Measurements from ENCODE around the gene BICC1.

BICC1 gene

DNA sequence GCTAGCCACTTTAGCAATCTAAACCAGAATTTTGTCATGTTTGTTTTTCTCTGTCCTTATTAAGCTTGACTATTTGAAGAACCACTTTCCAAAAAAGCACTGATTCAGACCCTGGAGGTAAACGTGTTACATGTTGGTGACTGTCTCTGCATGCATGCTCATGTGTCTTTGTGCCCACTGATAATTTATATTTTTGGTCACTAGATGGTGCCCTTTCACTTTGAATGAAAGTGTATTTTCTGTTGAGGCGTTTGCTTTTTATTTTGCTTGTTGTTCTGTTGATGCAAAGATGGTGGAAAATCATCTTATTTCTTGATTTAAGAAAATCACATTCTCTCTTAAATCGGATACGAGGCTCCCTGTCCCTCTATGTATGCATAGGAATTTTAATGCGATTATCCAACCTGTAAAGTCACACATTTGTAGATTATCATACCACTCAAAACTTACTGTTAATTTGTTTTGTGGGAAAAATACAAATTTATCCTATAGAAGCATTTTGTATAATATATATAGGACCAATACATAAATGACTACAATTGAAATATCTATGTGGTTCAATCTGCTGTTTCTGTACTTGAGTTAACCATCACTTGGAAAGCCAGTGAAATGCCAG, 269.3 kb downstream of the BICC1 start:
- H3K4me3 ChIP-seq (ENCODE audit: low read length): no peak overlapping the region
- peak; percentile 29 for DNase-seq (ENCODE audit: low read depth, low spot score)

DNA sequence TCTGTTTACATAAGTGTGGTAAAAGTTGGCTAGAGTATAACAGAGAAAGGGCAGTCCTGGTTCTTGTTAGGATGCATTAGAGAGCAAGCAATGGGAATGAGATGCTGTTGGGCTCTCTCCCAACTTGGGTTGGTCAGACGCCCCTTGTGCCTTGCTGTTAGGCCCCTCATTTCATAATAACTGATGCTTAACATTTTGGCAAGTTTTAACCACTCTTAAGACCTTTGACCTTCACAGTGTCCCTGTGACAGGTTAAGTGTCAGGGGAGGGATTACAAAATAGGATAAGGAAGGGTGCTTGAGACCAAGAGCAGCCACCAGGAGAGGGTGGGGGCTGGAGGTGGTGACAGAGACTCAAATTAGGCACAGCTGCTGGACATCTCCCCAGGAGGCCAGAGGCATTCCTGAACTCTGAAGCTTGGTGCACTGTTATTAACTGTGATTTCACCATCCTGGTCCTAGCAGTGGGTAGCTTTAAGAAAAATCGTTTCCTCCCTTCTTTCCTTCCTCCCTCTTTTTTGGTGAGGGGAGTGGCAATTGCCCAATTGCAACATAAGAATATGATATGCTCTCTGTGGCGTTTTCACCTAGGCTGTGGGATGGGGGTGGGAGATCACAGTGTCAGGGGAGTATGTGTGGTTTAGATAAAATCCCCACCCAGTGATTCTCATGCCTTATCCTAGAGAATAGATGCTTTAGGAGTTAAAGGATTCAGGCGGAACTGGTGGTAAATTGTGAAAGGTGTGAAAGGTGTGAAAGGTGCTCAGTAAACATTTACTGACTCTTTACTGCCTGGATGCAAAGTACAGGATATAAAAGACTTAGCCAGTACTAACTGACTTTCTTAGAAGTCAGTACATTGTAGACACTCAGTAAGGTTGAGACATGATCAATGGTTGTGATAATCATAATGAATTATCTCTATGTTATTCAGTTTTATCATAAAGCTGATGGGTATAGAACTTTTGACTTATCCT, 270.5 kb downstream of the BICC1 start:
- H3K4me3 ChIP-seq (ENCODE audit: low read length): no peak overlapping the region
- DNase-seq (ENCODE audit: low read depth, low spot score): no peak

DNA sequence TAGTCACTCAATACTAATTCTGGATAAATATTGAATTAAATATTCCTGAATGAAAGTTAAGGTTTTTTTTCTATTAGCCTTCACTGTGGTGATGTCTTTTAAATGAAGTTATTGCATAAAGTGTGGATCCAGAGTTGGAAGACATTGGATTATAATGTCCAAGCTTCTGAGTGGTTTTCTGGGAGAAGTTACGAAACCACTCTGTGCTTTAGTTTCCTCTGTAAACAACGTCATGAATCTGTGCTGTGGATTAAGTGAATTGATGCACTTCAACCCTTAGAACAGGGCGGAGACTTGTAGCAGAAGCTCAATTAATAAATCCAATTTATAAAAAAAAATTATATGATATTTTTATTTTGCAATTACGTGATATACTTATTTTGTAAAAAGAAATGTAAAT, 271.7 kb downstream of the BICC1 start:
- no peak for DNase-seq (ENCODE audit: low read depth, low spot score)
- H3K4me3 ChIP-seq (ENCODE audit: low read length): no peak overlapping the region

DNA sequence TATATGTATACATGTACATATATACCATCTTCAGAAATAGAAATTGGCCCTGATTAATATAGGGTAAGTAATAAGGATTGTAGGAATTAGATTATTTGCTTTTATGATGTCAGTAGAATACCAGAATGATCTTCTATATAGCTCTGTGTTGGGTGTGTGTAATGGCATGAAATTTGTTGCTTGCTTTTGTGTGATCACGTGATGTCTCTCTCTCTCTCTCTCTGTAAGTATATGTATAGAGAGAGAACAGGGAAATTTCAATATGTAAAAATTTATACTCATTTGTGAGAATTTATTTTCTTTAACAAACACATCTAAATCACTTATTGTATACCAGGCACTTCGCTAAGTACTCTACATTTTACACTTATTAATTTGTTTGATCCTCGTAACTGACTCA, 272.7 kb downstream of the BICC1 start:
- H3K4me3 ChIP-seq (ENCODE audit: low read length): no peak overlapping the region
- no peak for DNase-seq (ENCODE audit: low read depth, low spot score)

DNA sequence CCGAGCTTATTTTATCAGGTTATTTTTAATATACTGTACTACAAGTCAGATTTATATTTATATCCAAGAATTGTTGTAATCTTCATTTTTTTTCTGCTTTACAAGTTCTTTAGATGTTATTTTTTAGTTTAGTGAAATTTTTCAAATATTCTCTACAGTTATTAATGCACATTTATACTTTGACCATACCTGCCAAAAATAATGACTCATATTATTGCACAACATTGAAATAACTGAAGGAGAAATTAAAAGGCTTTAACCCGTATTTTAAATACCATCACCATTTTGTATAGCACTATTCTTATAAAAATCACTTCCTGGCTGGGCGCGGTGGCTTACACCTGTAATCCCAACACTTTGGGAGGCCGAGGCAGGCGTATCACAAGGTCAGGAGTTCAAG, 278.5 kb downstream of the BICC1 start:
- DNase-seq (ENCODE audit: low read depth, low spot score): no peak
- no peak overlapping the region for H3K4me3 ChIP-seq (ENCODE audit: low read length)

DNA sequence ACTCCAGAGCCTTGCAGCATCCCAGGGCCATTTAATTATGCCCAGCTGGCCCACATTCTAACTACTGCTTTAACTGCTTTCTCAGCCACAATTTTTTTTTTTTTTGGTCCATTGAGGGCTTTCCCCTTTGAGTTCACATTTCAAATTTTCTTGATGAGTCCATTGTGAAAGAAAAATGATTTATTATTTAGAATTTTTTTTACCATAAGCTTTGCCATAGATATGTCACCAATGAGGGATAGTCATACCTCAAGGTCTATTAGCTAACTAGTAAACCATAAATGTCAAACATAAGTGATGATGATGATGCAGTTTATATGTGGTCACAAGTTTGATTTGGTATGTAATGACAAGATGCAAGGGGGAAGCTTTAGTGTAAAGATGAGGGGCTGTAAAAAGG, 282.9 kb downstream of the BICC1 start:
- DNase-seq (ENCODE audit: low read depth, low spot score): no peak

DNA sequence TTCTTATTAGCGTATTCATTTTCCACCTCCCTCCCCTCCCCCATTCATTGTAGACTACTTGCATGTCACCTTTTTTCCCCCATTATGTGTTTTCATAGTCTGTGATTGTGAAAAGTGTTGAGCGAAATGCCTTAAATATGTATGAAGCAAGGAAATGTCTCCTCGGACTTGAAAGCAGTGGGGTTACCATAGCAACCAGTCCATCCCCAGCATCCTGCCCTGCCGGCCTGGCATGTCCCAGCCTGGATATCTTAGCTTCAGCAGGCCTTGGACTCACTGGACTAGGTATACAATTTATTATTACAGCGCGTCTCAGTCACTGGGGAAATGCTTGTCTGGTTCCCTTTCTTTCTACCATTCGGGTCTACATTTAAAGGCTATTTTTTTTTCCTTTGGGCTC, 283.6 kb downstream of the BICC1 start:
- no peak overlapping the region for H3K4me3 ChIP-seq (ENCODE audit: low read length)
- DNase-seq (ENCODE audit: low read depth, low spot score): no peak

More for the DNA sequence above, 282.9 kb downstream of the BICC1 start:
- H3K4me3 ChIP-seq (ENCODE audit: low read length): no peak overlapping the region

DNA sequence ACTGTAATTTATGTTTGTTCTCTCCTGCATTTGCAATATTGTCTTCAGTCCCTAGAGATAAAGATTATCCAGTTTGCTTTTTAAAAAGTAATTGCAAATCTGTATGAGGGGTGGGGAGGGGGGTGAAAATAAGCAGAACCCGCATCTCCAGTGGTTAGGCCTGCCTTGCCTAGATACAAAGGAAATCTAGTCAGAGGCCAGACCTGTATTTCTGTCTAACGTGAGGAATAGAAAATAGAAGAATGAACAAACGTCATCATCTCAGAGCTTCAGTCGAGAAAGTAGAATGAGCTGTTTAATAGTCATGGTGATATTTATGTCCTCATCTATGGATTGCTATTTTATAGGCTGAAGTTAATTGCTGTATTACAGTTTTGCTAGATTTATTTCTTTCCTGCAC, 284.2 kb downstream of the BICC1 start:
- DNase-seq (ENCODE audit: low read depth, low spot score): no peak
- H3K4me3 ChIP-seq (ENCODE audit: low read length): no peak overlapping the region

DNA sequence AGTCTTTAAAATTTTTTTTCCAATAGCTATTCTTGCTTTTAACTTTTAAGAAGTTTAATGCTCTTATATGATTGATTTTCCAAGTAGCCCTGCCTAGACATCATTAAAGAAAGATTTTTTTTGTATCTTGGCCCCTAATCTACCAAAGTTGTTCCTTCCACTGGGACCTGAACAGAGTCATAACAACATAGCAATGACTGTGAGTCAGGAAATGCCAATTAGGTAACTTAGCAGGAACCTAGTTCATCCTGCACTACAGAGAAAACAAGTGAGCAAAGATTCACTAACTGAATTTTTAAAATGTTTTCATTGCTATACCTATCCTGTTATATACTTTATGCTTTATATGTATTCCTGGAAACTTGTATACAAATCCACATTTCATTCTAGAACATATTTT, 284.7 kb downstream of the BICC1 start:
- no peak for DNase-seq (ENCODE audit: low read depth, low spot score)
- H3K4me3 ChIP-seq (ENCODE audit: low read length): no peak overlapping the region

DNA sequence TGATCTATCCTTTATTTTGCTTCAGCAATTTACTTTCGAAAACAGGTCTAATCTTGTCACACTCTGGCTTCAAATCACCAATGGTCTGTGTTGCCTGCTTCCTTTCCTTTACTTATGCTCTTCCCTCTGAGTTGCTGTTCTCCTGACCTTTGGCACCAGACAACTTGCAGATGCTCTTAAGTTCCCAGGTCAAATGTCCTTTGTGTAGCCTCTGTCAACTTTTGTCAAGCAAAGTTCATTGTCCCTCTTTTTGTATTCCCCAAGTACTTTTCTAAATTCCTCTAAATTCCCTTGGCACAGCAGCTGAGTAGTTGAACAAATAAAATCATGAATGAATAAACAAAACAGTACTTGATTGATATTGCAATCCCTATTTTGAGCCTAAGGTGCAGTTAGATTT, 289.4 kb downstream of the BICC1 start:
- no peak for DNase-seq (ENCODE audit: low read depth, low spot score)
- H3K4me3 ChIP-seq (ENCODE audit: low read length): no peak overlapping the region

DNA sequence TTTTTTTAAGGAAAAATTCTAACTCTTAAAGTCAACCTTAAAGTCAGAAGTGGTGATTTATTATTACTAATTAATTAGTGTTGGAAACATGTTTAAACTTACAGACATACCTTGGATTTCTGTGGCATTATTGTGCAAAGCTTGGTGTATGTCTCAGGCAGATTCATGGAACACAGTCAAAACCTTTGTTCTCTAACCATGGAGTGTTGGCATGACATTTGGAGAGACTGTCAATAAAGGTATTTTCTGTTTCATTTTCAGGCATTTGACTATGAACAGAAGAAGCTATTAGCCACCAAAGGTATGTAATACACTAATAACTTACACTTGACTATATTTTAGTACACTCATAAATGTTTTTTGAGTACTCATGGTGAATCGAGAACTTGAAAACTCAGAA, 293.7 kb downstream of the BICC1 start:
- H3K4me3 ChIP-seq (ENCODE audit: low read length): no peak overlapping the region
- no peak for DNase-seq (ENCODE audit: low read depth, low spot score)

DNA sequence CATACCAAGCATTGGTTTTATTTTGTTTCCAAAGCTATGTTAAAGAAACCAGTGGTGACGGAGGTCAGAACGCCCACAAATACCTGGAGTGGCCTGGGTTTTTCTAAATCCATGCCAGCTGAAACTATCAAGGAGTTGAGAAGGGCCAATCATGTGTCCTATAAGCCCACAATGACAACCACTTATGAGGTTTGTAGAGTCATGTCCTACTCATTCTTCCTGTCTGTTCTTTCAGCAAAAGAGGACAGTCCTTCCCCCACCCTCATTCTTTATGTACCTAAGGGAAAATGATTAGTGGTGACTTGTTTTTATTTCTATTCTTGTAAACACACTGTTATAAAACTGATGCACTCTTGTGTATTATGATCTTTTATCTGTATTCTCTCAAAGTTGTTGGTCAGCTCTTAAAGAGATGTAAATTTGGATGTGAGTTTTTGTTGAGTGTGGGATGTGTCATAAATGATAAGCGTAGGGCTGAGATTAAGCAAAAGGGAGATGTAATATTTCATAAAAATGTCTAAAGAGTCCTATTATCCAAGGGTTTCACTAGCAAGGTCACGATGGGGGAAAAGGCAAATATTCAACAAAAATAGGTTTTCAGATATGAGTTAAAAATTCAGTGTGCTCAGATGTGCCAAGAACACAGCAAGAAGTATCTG, 294.4 kb downstream of the BICC1 start:
- no peak for DNase-seq (ENCODE audit: low read depth, low spot score)
- H3K4me3 ChIP-seq (ENCODE audit: low read length): no peak overlapping the region

DNA sequence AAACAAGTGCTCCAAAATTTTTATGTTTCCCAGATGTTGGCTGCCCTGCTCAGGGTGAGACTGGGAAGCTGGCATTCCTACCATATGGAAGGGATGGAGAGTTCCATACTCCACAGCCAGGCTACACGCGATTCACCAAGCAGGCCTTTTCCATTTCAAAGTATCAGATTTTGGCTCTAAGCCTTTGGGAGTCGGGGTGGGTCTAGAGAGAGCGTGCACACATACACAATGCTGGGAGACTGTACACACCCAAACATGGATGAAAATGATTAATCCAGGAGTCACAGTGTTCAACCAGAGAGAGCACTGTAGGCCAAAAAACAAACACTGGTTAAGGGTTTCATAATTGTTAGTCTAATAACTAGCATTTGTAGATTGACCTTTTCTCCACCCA, 295.0 kb downstream of the BICC1 start:
- no peak for DNase-seq (ENCODE audit: low read depth, low spot score)
- H3K4me3 ChIP-seq (ENCODE audit: low read length): no peak overlapping the region

DNA sequence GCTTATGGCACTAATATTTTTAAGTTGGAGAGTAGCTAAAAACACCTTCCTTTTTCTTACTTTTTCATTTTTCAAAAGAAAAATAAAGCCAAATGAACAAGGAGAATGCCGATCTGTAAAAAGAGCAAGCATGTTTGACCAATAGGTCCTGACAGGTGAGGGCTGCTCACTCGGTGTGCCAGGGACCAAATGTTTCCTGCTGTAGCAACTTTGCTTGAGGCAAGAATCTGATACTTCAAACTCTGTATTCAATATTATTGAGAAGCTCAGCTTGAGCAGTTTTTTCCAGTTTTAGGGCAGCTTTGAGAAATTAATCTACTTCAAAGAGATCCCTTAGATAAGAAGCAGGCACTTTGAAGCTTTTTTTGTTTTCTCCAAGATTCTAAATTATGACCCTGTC, 298.1 kb downstream of the BICC1 start:
- H3K4me3 ChIP-seq (ENCODE audit: low read length): no peak overlapping the region
- no peak for DNase-seq (ENCODE audit: low read depth, low spot score)

DNA sequence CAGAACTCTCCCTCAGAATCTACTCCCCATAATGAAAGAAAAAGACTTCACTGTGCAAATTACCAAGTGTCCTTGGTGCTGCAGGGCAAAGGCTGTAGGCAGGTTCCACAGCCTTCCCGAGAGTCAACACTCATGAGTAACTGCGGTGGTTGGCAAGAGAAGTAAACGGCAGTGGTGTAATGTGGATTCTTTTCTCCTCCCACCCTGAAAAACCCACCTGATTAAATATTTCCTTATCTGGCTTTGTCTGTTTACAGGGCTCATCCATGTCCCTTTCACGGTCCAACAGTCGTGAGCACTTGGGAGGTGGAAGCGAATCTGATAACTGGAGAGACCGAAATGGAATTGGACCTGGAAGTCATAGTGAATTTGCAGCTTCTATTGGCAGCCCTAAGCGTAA, 300.9 kb downstream of the BICC1 start:
- H3K4me3 ChIP-seq (ENCODE audit: low read length): no peak overlapping the region
- DNase-seq (ENCODE audit: low read depth, low spot score): no peak

DNA sequence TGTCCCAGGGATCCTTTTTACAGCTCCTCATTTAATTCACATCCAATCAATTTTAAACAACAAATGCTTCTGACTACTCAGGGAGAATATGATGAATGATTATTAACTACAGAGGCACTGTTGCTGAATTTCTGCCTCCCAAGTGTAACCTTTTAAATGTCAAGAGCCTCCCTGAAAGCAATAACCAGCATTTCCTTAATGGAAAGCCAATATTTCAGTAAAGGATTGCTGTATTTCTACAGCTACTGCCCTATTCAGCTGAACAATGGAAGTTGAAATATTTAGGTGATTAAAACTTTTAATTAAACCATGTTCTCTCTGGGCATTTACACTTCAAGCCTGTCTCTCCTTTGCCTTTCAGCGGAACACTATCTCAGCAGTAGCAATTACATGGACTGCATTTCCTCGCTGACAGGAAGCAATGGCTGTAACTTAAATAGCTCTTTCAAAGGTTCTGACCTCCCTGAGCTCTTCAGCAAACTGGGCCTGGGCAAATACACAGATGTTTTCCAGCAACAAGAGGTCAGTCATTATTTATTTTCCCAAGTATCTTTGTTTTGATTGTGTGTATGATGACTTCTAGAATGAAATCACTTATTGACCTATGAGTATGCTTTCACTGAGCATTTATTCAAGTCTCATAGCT, 304.7 kb downstream of the BICC1 start:
- no peak for DNase-seq (ENCODE audit: low read depth, low spot score)
- no peak overlapping the region for H3K4me3 ChIP-seq (ENCODE audit: low read length)

DNA sequence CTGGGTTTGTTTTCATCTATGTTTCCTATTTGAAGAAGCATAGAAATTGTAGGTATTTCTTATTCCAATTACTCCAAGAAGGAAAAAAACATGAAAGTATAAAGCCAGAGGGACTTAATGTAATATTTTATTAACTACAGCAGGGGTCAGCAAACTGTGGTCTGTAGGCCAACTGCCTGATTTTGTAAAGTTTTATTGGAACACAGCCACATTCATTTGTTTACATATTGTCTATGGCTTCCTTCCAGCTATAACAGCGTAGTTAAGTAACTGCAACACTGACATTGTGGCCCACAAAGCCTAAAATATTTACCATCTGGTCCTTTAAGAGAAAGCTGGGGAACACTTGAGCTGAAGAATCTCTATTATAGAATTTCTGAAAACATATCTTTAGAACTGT, 306.2 kb downstream of the BICC1 start:
- no peak for DNase-seq (ENCODE audit: low read depth, low spot score)
- H3K4me3 ChIP-seq (ENCODE audit: low read length): no peak overlapping the region

DNA sequence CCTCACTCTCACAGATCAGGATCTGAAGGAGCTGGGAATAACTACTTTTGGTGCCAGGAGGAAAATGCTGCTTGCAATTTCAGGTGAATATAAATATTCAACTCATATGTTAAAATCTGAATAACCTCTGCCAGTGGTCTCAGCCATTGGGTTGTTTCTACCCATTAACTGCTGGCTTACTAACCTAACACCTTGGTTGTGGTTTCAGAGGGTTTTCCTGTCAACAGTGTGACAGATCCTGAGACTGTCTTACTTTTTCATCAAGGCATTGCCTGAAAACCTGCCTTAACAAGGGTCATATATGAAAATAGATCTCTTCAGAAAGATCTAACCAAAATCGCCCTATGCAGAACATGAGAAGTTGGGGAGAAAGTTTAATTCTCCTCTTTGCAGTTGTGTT, 307.7 kb downstream of the BICC1 start:
- peak; percentile 5 for DNase-seq (ENCODE audit: low read depth, low spot score)
- no peak overlapping the region for H3K4me3 ChIP-seq (ENCODE audit: low read length)

DNA sequence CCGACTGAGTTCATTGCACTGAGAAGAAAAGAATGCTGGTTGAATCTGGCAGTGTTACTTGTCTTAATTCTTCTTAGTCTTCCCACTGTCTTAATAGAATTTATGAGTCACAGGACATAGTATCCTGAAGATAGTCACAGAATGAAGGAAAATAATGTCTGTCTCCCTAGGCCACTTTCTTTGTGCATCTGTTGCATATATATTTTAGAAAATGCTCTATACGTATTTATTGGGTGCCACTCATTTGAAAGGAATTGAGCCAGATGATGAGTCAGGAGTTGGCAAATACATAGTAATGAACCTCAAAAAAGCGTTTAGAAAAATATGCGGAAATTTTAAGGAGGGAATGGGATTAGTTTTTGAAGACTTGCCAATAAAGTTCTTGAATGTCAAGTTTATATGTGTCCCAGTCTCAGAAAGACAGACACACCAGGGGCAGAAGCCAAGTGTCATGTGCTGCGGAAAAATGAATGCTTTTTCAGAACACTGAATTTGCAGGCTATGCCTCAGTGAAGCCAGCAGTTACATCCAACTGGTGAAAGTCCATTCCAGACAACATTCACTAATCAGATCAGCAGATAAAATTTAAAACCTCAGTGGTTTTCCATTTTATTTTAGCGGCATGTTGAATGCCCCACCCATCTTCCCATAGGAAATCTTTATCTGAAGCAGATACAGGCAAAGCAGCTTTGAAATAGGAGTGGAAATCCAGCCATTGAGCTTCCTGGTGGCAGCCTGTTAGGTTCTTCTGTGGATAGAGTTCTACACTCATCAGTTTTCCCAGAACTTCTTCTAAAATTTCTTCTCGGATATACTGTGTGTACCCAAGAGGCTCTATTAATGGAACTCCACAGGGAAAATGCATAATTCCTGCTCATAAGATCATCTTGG, 308.4 kb downstream of the BICC1 start:
- DNase-seq (ENCODE audit: low read depth, low spot score): no peak
- no peak overlapping the region for H3K4me3 ChIP-seq (ENCODE audit: low read length)

Measured in Jurkat, Clone E6-1 (cell line).